Measurements from ENCODE around the gene SIRT7.

DNA sequence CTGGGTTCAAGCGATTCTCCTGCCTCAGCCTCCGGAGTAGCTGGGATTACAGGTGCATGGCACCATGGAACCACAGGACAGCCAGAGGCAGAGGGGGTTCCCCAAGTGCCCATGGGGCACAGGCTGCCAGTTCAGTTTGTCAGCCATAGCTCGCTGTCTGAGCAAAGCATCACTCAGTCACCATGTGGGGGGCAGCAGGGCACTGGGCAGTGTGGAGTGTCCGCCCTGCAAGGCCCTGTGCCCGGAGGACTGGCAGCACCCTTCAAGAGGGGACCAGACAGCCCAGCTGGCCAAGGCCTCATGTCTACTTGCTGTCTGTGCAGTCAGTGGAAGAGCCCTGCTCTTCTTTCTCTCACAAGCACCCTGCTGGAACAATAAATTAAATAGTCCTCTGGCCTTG is 33.0 kb downstream of the SIRT7 start:
- TF ChIP-seq, protein P1, sequence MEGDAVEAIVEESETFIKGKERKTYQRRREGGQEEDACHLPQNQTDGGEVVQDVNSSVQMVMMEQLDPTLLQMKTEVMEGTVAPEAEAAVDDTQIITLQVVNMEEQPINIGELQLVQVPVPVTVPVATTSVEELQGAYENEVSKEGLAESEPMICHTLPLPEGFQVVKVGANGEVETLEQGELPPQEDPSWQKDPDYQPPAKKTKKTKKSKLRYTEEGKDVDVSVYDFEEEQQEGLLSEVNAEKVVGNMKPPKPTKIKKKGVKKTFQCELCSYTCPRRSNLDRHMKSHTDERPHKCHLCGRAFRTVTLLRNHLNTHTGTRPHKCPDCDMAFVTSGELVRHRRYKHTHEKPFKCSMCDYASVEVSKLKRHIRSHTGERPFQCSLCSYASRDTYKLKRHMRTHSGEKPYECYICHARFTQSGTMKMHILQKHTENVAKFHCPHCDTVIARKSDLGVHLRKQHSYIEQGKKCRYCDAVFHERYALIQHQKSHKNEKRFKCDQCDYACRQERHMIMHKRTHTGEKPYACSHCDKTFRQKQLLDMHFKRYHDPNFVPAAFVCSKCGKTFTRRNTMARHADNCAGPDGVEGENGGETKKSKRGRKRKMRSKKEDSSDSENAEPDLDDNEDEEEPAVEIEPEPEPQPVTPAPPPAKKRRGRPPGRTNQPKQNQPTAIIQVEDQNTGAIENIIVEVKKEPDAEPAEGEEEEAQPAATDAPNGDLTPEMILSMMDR (IDR thresholded peaks at IDR 0.05), result no peak
- TF ChIP-seq POLR2AphosphoS5 (IDR thresholded peaks at IDR 0.05) (no peak), POLR2A (IDR thresholded peaks at IDR 0.05) (no peak)

All from gastroesophageal sphincter (tissue), 3 donors.